ENCODE results near the gene ITIH5.

ITIH5 gene

GRCh38 chr10:7590271-7590670, 76.5 kb downstream of the ITIH5 start:
- Histone ChIP-seq H3K4me3 (ENCODE audit: low read length) (no peak overlapping the region), H3K9ac (ENCODE audit: low read length) (no peak overlapping the region), H3K27me3 (ENCODE audit: control insufficient read depth, insufficient read depth, low read length) (no peaks in the 10 kb centered on the region), H3K4me1 (ENCODE audit: control insufficient read depth, insufficient read depth, low read length) (no peaks in the 10 kb centered on the region), H3K9me3 (ENCODE audit: control insufficient read depth, low read length) (no peaks in the 10 kb centered on the region), H3K36me3 (ENCODE audit: control insufficient read depth, insufficient read depth, low read length) (no peaks in the 10 kb centered on the region)

- Histone ChIP-seq H3K4me1 (ENCODE audit: control insufficient read depth, insufficient read depth, low read length) (no peaks in the 10 kb centered on the region), H3K36me3 (ENCODE audit: control insufficient read depth, insufficient read depth, low read length) (no peaks in the 10 kb centered on the region), H3K4me3 (ENCODE audit: low read length) (no peak overlapping the region), H3K27me3 (ENCODE audit: control insufficient read depth, insufficient read depth, low read length) (no peaks in the 10 kb centered on the region), H3K9me3 (ENCODE audit: control insufficient read depth, low read length) (no peaks in the 10 kb centered on the region), H3K9ac (ENCODE audit: low read length) (no peak overlapping the region)
Measured at GRCh38 chr10:7589748-7590147, 77.0 kb downstream of the ITIH5 start.

- Histone ChIP-seq H3K36me3 (ENCODE audit: control insufficient read depth, insufficient read depth, low read length) (no peaks in the 10 kb centered on the region), H3K9ac (ENCODE audit: low read length) (no peak overlapping the region), H3K9me3 (ENCODE audit: control insufficient read depth, low read length) (no peaks in the 10 kb centered on the region), H3K4me3 (ENCODE audit: low read length) (no peak overlapping the region), H3K27me3 (ENCODE audit: control insufficient read depth, insufficient read depth, low read length) (no peaks in the 10 kb centered on the region), H3K4me1 (ENCODE audit: control insufficient read depth, insufficient read depth, low read length) (no peaks in the 10 kb centered on the region)
Measured at GRCh38 chr10:7587865-7588188, 78.9 kb downstream of the ITIH5 start.

GRCh38 chr10:7587168-7587864, 79.5 kb downstream of the ITIH5 start:
- Histone ChIP-seq H3K4me3 (ENCODE audit: low read length) (no peak overlapping the region), H3K36me3 (ENCODE audit: control insufficient read depth, insufficient read depth, low read length) (no peaks in the 10 kb centered on the region), H3K4me1 (ENCODE audit: control insufficient read depth, insufficient read depth, low read length) (no peaks in the 10 kb centered on the region), H3K27me3 (ENCODE audit: control insufficient read depth, insufficient read depth, low read length) (no peaks in the 10 kb centered on the region), H3K9me3 (ENCODE audit: control insufficient read depth, low read length) (no peaks in the 10 kb centered on the region), H3K9ac (ENCODE audit: low read length) (no peak overlapping the region)

- H3K4me1 ChIP-seq (ENCODE audit: control insufficient read depth, insufficient read depth, low read length): no peaks in the 10 kb centered on the region
Measured at GRCh38 chr10:7585228-7585627, 81.5 kb downstream of the ITIH5 start.

GRCh38 chr10:7583626-7584025, 83.1 kb downstream of the ITIH5 start:
- no peak overlapping the region for H3K9ac ChIP-seq (ENCODE audit: low read length)
- H3K4me3 ChIP-seq (ENCODE audit: low read length): no peak overlapping the region
- H3K4me1 ChIP-seq (ENCODE audit: control insufficient read depth, insufficient read depth, low read length): no peaks in the 10 kb centered on the region
- H3K9me3 ChIP-seq (ENCODE audit: control insufficient read depth, low read length): no peaks in the 10 kb centered on the region
- H3K36me3 ChIP-seq (ENCODE audit: control insufficient read depth, insufficient read depth, low read length): no peaks in the 10 kb centered on the region
- no peaks in the 10 kb centered on the region for H3K27me3 ChIP-seq (ENCODE audit: control insufficient read depth, insufficient read depth, low read length)

More at GRCh38 chr10:7585228-7585627, 81.5 kb downstream of the ITIH5 start:
- no peaks in the 10 kb centered on the region for H3K27me3 ChIP-seq (ENCODE audit: control insufficient read depth, insufficient read depth, low read length)
- H3K36me3 ChIP-seq (ENCODE audit: control insufficient read depth, insufficient read depth, low read length): no peaks in the 10 kb centered on the region
- no peak overlapping the region for H3K9ac ChIP-seq (ENCODE audit: low read length)
- H3K4me3 ChIP-seq (ENCODE audit: low read length): no peak overlapping the region
- no peaks in the 10 kb centered on the region for H3K9me3 ChIP-seq (ENCODE audit: control insufficient read depth, low read length)

GRCh38 chr10:7580520-7580919, 86.2 kb downstream of the ITIH5 start:
- H3K36me3 ChIP-seq (ENCODE audit: control insufficient read depth, insufficient read depth, low read length): no peaks in the 10 kb centered on the region
- no peak overlapping the region for H3K4me3 ChIP-seq (ENCODE audit: low read length)
- H3K27me3 ChIP-seq (ENCODE audit: control insufficient read depth, insufficient read depth, low read length): no peaks in the 10 kb centered on the region
- H3K4me1 ChIP-seq (ENCODE audit: control insufficient read depth, insufficient read depth, low read length): no peaks in the 10 kb centered on the region
- H3K9ac ChIP-seq (ENCODE audit: low read length): no peak overlapping the region
- no peaks in the 10 kb centered on the region for H3K9me3 ChIP-seq (ENCODE audit: control insufficient read depth, low read length)

- H3K9me3 ChIP-seq (ENCODE audit: control insufficient read depth, low read length): no peaks in the 10 kb centered on the region
- H3K27me3 ChIP-seq (ENCODE audit: control insufficient read depth, insufficient read depth, low read length): no peaks in the 10 kb centered on the region
- H3K36me3 ChIP-seq (ENCODE audit: control insufficient read depth, insufficient read depth, low read length): no peaks in the 10 kb centered on the region
- H3K4me1 ChIP-seq (ENCODE audit: control insufficient read depth, insufficient read depth, low read length): no peaks in the 10 kb centered on the region
- H3K4me3 ChIP-seq (ENCODE audit: low read length): no peak overlapping the region
- H3K9ac ChIP-seq (ENCODE audit: low read length): no peak overlapping the region
Measured at GRCh38 chr10:7579681-7580080, 87.1 kb downstream of the ITIH5 start.

GRCh38 chr10:7577579-7577978, 89.2 kb downstream of the ITIH5 start:
- Histone ChIP-seq H3K9me3 (ENCODE audit: control insufficient read depth, low read length) (no peaks in the 10 kb centered on the region), H3K4me3 (ENCODE audit: low read length) (no peak overlapping the region), H3K9ac (ENCODE audit: low read length) (no peak overlapping the region), H3K4me1 (ENCODE audit: control insufficient read depth, insufficient read depth, low read length) (no peaks in the 10 kb centered on the region), H3K27me3 (ENCODE audit: control insufficient read depth, insufficient read depth, low read length) (no peaks in the 10 kb centered on the region), H3K36me3 (ENCODE audit: control insufficient read depth, insufficient read depth, low read length) (no peaks in the 10 kb centered on the region)

- Histone ChIP-seq H3K27me3 (ENCODE audit: control insufficient read depth, insufficient read depth, low read length) (no peaks in the 10 kb centered on the region), H3K4me3 (ENCODE audit: low read length) (no peak overlapping the region), H3K9me3 (ENCODE audit: control insufficient read depth, low read length) (no peaks in the 10 kb centered on the region), H3K9ac (ENCODE audit: low read length) (no peak overlapping the region), H3K4me1 (ENCODE audit: control insufficient read depth, insufficient read depth, low read length) (no peaks in the 10 kb centered on the region), H3K36me3 (ENCODE audit: control insufficient read depth, insufficient read depth, low read length) (no peaks in the 10 kb centered on the region)
Measured at GRCh38 chr10:7577176-7577575, 89.6 kb downstream of the ITIH5 start.

- no peaks in the 10 kb centered on the region for H3K9me3 ChIP-seq (ENCODE audit: control insufficient read depth, low read length)
- no peak overlapping the region for H3K9ac ChIP-seq (ENCODE audit: low read length)
- H3K4me3 ChIP-seq (ENCODE audit: low read length): no peak overlapping the region
- no peaks in the 10 kb centered on the region for H3K36me3 ChIP-seq (ENCODE audit: control insufficient read depth, insufficient read depth, low read length)
- no peaks in the 10 kb centered on the region for H3K27me3 ChIP-seq (ENCODE audit: control insufficient read depth, insufficient read depth, low read length)
- H3K4me1 ChIP-seq (ENCODE audit: control insufficient read depth, insufficient read depth, low read length): no peaks in the 10 kb centered on the region
Measured at GRCh38 chr10:7576340-7576739, 90.4 kb downstream of the ITIH5 start.

GRCh38 chr10:7572391-7572790, 94.4 kb downstream of the ITIH5 start:
- H3K27me3 ChIP-seq (ENCODE audit: control insufficient read depth, insufficient read depth, low read length): no peaks in the 10 kb centered on the region
- H3K9me3 ChIP-seq (ENCODE audit: control insufficient read depth, low read length): no peaks in the 10 kb centered on the region
- no peaks in the 10 kb centered on the region for H3K4me1 ChIP-seq (ENCODE audit: control insufficient read depth, insufficient read depth, low read length)
- no peak overlapping the region for H3K9ac ChIP-seq (ENCODE audit: low read length)
- no peak overlapping the region for H3K4me3 ChIP-seq (ENCODE audit: low read length)
- no peaks in the 10 kb centered on the region for H3K36me3 ChIP-seq (ENCODE audit: control insufficient read depth, insufficient read depth, low read length)

GRCh38 chr10:7571981-7572380, 94.8 kb downstream of the ITIH5 start:
- Histone ChIP-seq H3K9me3 (ENCODE audit: control insufficient read depth, low read length) (no peaks in the 10 kb centered on the region), H3K27me3 (ENCODE audit: control insufficient read depth, insufficient read depth, low read length) (no peaks in the 10 kb centered on the region), H3K9ac (ENCODE audit: low read length) (no peak overlapping the region), H3K4me3 (ENCODE audit: low read length) (no peak overlapping the region), H3K36me3 (ENCODE audit: control insufficient read depth, insufficient read depth, low read length) (no peaks in the 10 kb centered on the region), H3K4me1 (ENCODE audit: control insufficient read depth, insufficient read depth, low read length) (no peaks in the 10 kb centered on the region)
